ENCODE measurements around the gene PCDHAC2. TPM values are rescaled to one million over a fixed set of nuclear protein-coding genes. Genes with fewer than 3 reads are reported as not detected.

Gene PCDHAC2
- total RNA-seq, 1 donor from 2014 or later = 2.3 TPM

GRCh38 chr5:140996060-140996459 is 29.8 kb downstream of the PCDHAC2 start:
- Mint-ChIP-seq H3K4me1 (ENCODE audit: unreplicated experiment) (peaks cover 9% of the 10 kb centered on the region), H3K4me3 (ENCODE audit: unreplicated experiment) (no peak overlapping the region), H3K9me3 (ENCODE audit: unreplicated experiment) (no peaks in the 10 kb centered on the region), H3K36me3 (ENCODE audit: unreplicated experiment) (no peaks in the 10 kb centered on the region), H3K27ac (ENCODE audit: unreplicated experiment) (no peak overlapping the region), H3K27me3 (ENCODE audit: unreplicated experiment) (no peaks in the 10 kb centered on the region)
- DNase-seq (ENCODE audit: extremely low spot score, unreplicated experiment) = no peak
- TF ChIP-seq CTCF (IDR thresholded peaks at IDR 0.05) = no peak

GRCh38 chr5:140998921-140999410 is 32.7 kb downstream of the PCDHAC2 start:
- no peak overlapping the region for H3K4me3 Mint-ChIP-seq (ENCODE audit: unreplicated experiment)
- no peaks in the 10 kb centered on the region for H3K27me3 Mint-ChIP-seq (ENCODE audit: unreplicated experiment)
- H3K36me3 Mint-ChIP-seq (ENCODE audit: unreplicated experiment) = no peaks in the 10 kb centered on the region
- no peak for DNase-seq (ENCODE audit: extremely low spot score, unreplicated experiment)
- no peak for TF ChIP-seq CTCF (IDR thresholded peaks at IDR 0.05)
- peaks cover 21% of the 10 kb centered on the region for H3K4me1 Mint-ChIP-seq (ENCODE audit: unreplicated experiment)
- no peak overlapping the region for H3K27ac Mint-ChIP-seq (ENCODE audit: unreplicated experiment)
- H3K9me3 Mint-ChIP-seq (ENCODE audit: unreplicated experiment) = no peaks in the 10 kb centered on the region

- Mint-ChIP-seq H3K27me3 (ENCODE audit: unreplicated experiment) (no peaks in the 10 kb centered on the region), H3K9me3 (ENCODE audit: unreplicated experiment) (no peaks in the 10 kb centered on the region), H3K4me3 (ENCODE audit: unreplicated experiment) (peak overlapping the region; percentile 74), H3K4me1 (ENCODE audit: unreplicated experiment) (peaks cover 19% of the 10 kb centered on the region), H3K36me3 (ENCODE audit: unreplicated experiment) (no peaks in the 10 kb centered on the region), H3K27ac (ENCODE audit: unreplicated experiment) (peak overlapping the region; percentile 84)
- TF ChIP-seq CTCF (IDR thresholded peaks at IDR 0.05) = no peak
- no peak for DNase-seq (ENCODE audit: extremely low spot score, unreplicated experiment)
These were observed 35.2 kb downstream of the PCDHAC2 start for GRCh38 chr5:141001446-141001843.

GRCh38 chr5:141001844-141002604 is 35.7 kb downstream of the PCDHAC2 start:
- DNase-seq (ENCODE audit: extremely low spot score, unreplicated experiment) = no peak
- H3K4me3 Mint-ChIP-seq (ENCODE audit: unreplicated experiment) = peak overlapping the region; percentile 74
- H3K4me1 Mint-ChIP-seq (ENCODE audit: unreplicated experiment) = peaks cover 19% of the 10 kb centered on the region
- H3K36me3 Mint-ChIP-seq (ENCODE audit: unreplicated experiment) = no peaks in the 10 kb centered on the region
- H3K27me3 Mint-ChIP-seq (ENCODE audit: unreplicated experiment) = no peaks in the 10 kb centered on the region
- TF ChIP-seq CTCF (IDR thresholded peaks at IDR 0.05) = no peak
- H3K27ac Mint-ChIP-seq (ENCODE audit: unreplicated experiment) = peak overlapping the region; percentile 84
- H3K9me3 Mint-ChIP-seq (ENCODE audit: unreplicated experiment) = no peaks in the 10 kb centered on the region

- TF ChIP-seq CTCF (IDR thresholded peaks at IDR 0.05) = no peak
- Mint-ChIP-seq H3K4me3 (ENCODE audit: unreplicated experiment) (peak overlapping the region; percentile 74), H3K27ac (ENCODE audit: unreplicated experiment) (no peak overlapping the region), H3K4me1 (ENCODE audit: unreplicated experiment) (peaks cover 19% of the 10 kb centered on the region), H3K36me3 (ENCODE audit: unreplicated experiment) (no peaks in the 10 kb centered on the region), H3K9me3 (ENCODE audit: unreplicated experiment) (no peaks in the 10 kb centered on the region), H3K27me3 (ENCODE audit: unreplicated experiment) (no peaks in the 10 kb centered on the region)
- no peak for DNase-seq (ENCODE audit: extremely low spot score, unreplicated experiment)
These were observed 36.3 kb downstream of the PCDHAC2 start for GRCh38 chr5:141002605-141002965.
